Keratinocyte (primary cell): ENCODE data around the gene LSM4.

ENCODE experiments used
- EZH2 ChIP-seq: IDR thresholded peaks from one replicate; pipeline ENCODE4 v1.6.1; 2012; ENCODE audit warnings: inconsistent platforms, mild to moderate bottlenecking, low read length, moderate library complexity
- TF ChIP-seq, protein P1 (sequence below), 3 experiments: IDR thresholded peaks in 1 of 3; conservative IDR thresholded peaks in 1 of 3; optimal IDR thresholded peaks in 1 of 3; 2 replicates in 2 of 3; 3 replicates in 1 of 3; pipeline versions ENCODE3 to v1.5.1; 2011; ENCODE audit warnings: low read length in 3 of 3, mild to moderate bottlenecking in 3 of 3, moderate library complexity in 2 of 3, control low read depth in 1 of 3, inconsistent platforms in 1 of 3; ENCODE audit not compliant: insufficient read depth in 2 of 3; ENCODE audit errors: extremely low read depth in 1 of 3

DNA sequence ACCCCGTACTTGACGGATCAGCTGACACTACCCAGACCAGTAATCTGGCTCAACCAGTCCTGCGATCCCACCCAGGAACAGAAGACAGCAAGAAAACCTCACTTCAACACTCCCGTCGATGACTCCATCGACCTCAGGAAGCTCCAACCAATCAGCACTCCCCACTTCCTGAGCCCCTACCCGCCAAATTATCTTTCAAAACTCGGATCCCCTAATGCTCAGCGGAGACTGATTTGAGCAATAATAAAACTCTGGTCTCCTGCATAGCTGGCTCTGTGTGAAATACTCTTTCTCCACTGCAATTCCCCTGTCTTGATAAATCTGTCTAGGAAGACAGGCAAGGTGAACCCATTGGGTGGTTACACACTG lies 1.2 kb downstream of the LSM4 start:
- TF ChIP-seq, protein P1, sequence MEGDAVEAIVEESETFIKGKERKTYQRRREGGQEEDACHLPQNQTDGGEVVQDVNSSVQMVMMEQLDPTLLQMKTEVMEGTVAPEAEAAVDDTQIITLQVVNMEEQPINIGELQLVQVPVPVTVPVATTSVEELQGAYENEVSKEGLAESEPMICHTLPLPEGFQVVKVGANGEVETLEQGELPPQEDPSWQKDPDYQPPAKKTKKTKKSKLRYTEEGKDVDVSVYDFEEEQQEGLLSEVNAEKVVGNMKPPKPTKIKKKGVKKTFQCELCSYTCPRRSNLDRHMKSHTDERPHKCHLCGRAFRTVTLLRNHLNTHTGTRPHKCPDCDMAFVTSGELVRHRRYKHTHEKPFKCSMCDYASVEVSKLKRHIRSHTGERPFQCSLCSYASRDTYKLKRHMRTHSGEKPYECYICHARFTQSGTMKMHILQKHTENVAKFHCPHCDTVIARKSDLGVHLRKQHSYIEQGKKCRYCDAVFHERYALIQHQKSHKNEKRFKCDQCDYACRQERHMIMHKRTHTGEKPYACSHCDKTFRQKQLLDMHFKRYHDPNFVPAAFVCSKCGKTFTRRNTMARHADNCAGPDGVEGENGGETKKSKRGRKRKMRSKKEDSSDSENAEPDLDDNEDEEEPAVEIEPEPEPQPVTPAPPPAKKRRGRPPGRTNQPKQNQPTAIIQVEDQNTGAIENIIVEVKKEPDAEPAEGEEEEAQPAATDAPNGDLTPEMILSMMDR (optimal IDR thresholded peaks at IDR 0.05 in 1 of 3, IDR thresholded peaks at IDR 0.05 in 1 of 3, conservative IDR thresholded peaks at IDR 0.05 in 1 of 3; ENCODE audit: extremely low read depth in 1 of 3, insufficient read depth in 2 of 3, low read length in 3 of 3): no peak
- no peak for TF ChIP-seq EZH2
